HepG2 (cell line): Measurements from ENCODE around the gene IP6K3. TPM values are rescaled to one million over a fixed set of nuclear protein-coding genes. Genes with fewer than 3 reads are reported as not detected.

Experiments
- CENPT ChIP-seq: sonication (generic); formaldehyde crosslinking; IDR thresholded peaks from 2 replicates; pipeline ENCODE4 v1.8.0; 2022; ENCODE audit warnings: low read depth, mild to moderate bottlenecking, moderate library complexity, missing genetic modification reagents
- KDM1A ChIP-seq: IDR thresholded peaks from 2 replicates; pipeline ENCODE4 v1.6.1; 2016; ENCODE audit warnings: missing compliant biosample characterization
- KLF12 ChIP-seq: sonication (generic); formaldehyde crosslinking; IDR thresholded peaks from 2 replicates; pipeline ENCODE4 v1.4.0; 2020; ENCODE audit warnings: missing genetic modification reagents, borderline replicate concordance
- KMT2B ChIP-seq: IDR thresholded peaks from 2 replicates; pipeline ENCODE4 v1.6.1; 2016; ENCODE audit warnings: missing genetic modification reagents, missing compliant biosample characterization
- NR1H2 ChIP-seq: sonication (generic); formaldehyde crosslinking; IDR thresholded peaks from 2 replicates; pipeline ENCODE4 v1.8.1; 2022; ENCODE audit warnings: low read depth, missing genetic modification reagents, borderline replicate concordance
- TCF12 ChIP-seq, 2 experiments: fragments of 450-650 bp in 1 of 2; sonication (generic) in 1 of 2; formaldehyde crosslinking in 1 of 2; IDR thresholded peaks; 2 replicates each; pipeline versions ENCODE4 v1.6.1 to v1.8.0; 2017 to 2022; ENCODE audit warnings: antibody characterized with exemption in 1 of 2, mild to moderate bottlenecking in 1 of 2, missing genetic modification reagents in 1 of 2, moderate library complexity in 1 of 2
- TCF7L2 ChIP-seq: IDR thresholded peaks from 2 replicates; pipeline ENCODE4 v1.6.1; 2011; ENCODE audit warnings: mild to moderate bottlenecking, low read depth, low read length, moderate library complexity
- TOE1 ChIP-seq: sonication (generic); formaldehyde crosslinking; IDR thresholded peaks from 2 replicates; pipeline ENCODE4 v1.4.0; 2020; ENCODE audit warnings: mild to moderate bottlenecking, missing genetic modification reagents
- ZNF510 ChIP-seq: sonication (generic); formaldehyde crosslinking; IDR thresholded peaks from 2 replicates; pipeline ENCODE4 v1.4.0; 2020; ENCODE audit warnings: low read depth, mild to moderate bottlenecking, missing genetic modification reagents
- ZNF790 ChIP-seq: sonication (generic); formaldehyde crosslinking; IDR thresholded peaks from 2 replicates; pipeline ENCODE4 v1.8.0; 2022; ENCODE audit warnings: missing genetic modification reagents, mild to moderate bottlenecking, borderline replicate concordance
- ZSCAN9 ChIP-seq: IDR thresholded peaks from 2 replicates; pipeline ENCODE4 v1.6.1; 2016; ENCODE audit warnings: borderline replicate concordance
- polyA plus RNA-seq, 8 experiments: library from polyadenylated mRNA; depleted of rRNA in 3 of 8; stranded (reverse) in 7 of 8; unstranded in 1 of 8; fragments of >200 nt; fragmentation: Illumina TruSeq in 4 of 8; extraction: Trizol in 4 of 8; gene quantifications; 2 replicates each; pipeline versions ENCODE4 v1.2.1 to v1.2.3, GENCODE V29; 2011 to 2016; ENCODE audit warnings: low read depth in 4 of 8, missing spikeins in 1 of 8, mixed read lengths in 1 of 8; ENCODE audit not compliant: insufficient read depth in 1 of 8
- total RNA-seq, 5 experiments: library from RNA; depleted of rRNA; stranded (reverse); fragments of >200 nt; fragmentation: Illumina TruSeq; extraction: Trizol; gene quantifications; 2 replicates each; pipeline ENCODE4 v1.2.3, GENCODE V29; 2016; ENCODE audit warnings: low read depth in 1 of 5
- TF ChIP-seq, protein P1 (sequence below): sonication (generic); formaldehyde crosslinking; IDR thresholded peaks from one replicate; pipeline ENCODE4 v1.5.1; 2020; ENCODE audit warnings: mild to moderate bottlenecking, missing genetic modification reagents; ENCODE audit errors: not compliant biosample characterization
- TF ChIP-seq, protein P2 (sequence below): sonication (generic); formaldehyde crosslinking; IDR thresholded peaks from 2 replicates; pipeline ENCODE4 v1.5.0; 2020; ENCODE audit warnings: missing genetic modification reagents
- TF ChIP-seq, protein P3 (sequence below): sonication (generic); formaldehyde crosslinking; IDR thresholded peaks from 2 replicates; pipeline ENCODE4 v1.4.0; 2020; ENCODE audit warnings: missing genetic modification reagents
- TF ChIP-seq, protein P4 (sequence below): sonication (generic); formaldehyde crosslinking; IDR thresholded peaks from 2 replicates; pipeline ENCODE4 v1.4.0; 2020; ENCODE audit warnings: mild to moderate bottlenecking, missing genetic modification reagents

Gene IP6K3
- total and polyA plus RNA-seq, 2 of the 13 experiments (the other 11 are each of a cell fraction or from before 2014, with no cell fraction given), result 0.11 to 0.18 TPM

DNA sequence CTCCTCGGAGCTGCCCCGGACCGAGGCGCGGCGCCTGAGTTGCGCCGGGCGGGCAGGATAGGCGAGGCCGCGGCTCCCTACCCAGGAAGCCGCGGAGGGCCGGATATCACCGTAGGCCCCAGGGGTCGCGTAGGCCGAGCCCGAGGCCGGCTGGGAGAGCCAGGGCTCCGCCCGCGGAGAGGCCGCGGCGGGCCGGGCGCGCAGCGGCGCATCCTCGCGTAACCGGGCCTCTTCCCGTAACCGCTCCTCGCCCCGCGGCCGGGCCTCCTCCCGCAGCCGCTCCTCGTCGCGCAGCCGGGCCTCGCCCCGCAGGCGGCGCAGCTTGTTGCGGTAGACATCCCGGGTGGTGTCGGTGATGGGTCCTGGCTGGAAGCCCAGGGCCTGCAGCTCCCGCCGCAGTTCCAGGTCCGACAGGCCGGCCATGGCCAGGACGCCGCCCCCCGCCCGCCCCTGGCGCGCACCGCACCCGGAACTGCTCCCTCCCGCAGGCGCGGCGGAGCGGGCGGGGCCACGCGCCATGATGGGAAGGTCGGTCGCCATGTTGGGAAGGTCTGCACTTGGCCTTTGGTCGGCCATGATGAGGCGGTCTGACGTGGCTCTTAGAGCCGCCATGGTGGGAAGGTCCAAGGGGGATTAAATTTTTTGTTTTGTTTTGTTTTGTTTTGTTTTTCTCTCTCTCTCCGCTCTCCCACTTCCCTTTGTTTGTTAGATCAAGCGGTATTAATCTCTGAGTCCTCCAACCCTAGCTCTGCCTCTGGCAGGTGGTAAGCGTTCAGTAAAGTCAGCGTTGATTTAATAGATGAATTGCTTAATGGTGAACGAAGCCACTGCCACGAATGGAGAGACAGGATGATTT is 42.2 kb upstream of the IP6K3 start, which contains the start of gene LEMD2 (continued):
- TF ChIP-seq, protein P1, sequence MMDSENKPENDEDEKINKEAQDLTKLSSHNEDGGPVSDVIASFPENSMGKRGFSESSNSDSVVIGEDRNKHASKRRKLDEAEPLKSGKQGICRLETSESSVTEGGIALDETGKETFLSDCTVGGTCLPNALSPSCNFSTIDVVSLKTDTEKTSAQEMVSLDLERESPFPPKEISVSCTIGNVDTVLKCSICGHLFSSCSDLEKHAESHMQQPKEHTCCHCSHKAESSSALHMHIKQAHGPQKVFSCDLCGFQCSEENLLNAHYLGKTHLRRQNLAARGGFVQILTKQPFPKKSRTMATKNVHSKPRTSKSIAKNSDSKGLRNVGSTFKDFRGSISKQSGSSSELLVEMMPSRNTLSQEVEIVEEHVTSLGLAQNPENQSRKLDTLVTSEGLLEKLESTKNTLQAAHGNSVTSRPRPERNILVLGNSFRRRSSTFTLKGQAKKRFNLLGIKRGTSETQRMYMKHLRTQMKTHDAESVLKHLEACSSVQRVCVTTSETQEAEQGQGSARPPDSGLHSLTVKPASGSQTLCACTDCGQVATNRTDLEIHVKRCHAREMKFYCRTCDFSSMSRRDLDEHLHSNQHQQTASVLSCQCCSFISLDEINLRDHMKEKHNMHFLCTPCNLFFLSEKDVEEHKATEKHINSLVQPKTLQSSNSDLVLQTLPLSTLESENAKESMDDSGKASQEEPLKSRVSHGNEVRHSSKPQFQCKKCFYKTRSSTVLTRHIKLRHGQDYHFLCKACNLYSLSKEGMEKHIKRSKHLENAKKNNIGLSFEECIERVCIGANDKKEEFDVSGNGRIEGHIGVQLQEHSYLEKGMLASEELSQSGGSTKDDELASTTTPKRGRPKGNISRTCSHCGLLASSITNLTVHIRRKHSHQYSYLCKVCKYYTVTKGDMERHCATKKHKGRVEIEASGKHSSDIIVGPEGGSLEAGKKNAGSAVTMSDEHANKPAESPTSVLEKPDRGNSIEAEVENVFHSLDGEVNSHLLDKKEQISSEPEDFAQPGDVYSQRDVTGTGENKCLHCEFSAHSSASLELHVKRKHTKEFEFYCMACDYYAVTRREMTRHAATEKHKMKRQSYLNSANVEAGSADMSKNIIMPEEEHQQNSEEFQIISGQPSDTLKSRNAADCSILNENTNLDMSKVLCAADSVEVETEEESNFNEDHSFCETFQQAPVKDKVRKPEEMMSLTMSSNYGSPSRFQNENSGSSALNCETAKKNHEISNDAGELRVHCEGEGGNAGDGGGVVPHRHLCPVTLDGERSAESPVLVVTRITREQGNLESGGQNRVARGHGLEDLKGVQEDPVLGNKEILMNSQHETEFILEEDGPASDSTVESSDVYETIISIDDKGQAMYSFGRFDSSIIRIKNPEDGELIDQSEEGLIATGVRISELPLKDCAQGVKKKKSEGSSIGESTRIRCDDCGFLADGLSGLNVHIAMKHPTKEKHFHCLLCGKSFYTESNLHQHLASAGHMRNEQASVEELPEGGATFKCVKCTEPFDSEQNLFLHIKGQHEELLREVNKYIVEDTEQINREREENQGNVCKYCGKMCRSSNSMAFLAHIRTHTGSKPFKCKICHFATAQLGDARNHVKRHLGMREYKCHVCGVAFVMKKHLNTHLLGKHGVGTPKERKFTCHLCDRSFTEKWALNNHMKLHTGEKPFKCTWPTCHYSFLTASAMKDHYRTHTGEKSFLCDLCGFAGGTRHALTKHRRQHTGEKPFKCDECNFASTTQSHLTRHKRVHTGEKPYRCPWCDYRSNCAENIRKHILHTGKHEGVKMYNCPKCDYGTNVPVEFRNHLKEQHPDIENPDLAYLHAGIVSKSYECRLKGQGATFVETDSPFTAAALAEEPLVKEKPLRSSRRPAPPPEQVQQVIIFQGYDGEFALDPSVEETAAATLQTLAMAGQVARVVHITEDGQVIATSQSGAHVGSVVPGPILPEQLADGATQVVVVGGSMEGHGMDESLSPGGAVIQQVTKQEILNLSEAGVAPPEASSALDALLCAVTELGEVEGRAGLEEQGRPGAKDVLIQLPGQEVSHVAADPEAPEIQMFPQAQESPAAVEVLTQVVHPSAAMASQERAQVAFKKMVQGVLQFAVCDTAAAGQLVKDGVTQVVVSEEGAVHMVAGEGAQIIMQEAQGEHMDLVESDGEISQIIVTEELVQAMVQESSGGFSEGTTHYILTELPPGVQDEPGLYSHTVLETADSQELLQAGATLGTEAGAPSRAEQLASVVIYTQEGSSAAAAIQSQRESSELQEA (CRISPR knock-in tag), result no peak
- TF ChIP-seq ZNF790 (CRISPR knock-in tag), result no peak; the same call in 1 of the 2 replicates
- no peak for TF ChIP-seq ZSCAN9 (CRISPR knock-in tag)
- no peak for TF ChIP-seq TCF12 (IDR thresholded peaks at IDR 0.05)
- peak; percentile 88; the same call in 1 of the 2 replicates for TF ChIP-seq TCF12 (CRISPR knock-in tag; IDR thresholded peaks at IDR 0.05)
- peak; percentile 75 for TF ChIP-seq KMT2B (CRISPR knock-in tag)
- TF ChIP-seq KLF12 (CRISPR knock-in tag), result peak; percentile 96
- TF ChIP-seq ZNF510 (CRISPR knock-in tag), result no peak
- TF ChIP-seq, protein P2, sequence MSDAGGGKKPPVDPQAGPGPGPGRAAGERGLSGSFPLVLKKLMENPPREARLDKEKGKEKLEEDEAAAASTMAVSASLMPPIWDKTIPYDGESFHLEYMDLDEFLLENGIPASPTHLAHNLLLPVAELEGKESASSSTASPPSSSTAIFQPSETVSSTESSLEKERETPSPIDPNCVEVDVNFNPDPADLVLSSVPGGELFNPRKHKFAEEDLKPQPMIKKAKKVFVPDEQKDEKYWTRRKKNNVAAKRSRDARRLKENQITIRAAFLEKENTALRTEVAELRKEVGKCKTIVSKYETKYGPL (CRISPR knock-in tag), result peak; percentile 76
- TF ChIP-seq TOE1 (CRISPR knock-in tag), result peak; percentile 76; the same call in 1 of the 2 replicates
- peak; percentile 78 for TF ChIP-seq NR1H2 (CRISPR knock-in tag)
- no peak for TF ChIP-seq TCF7L2
- TF ChIP-seq, protein P3, sequence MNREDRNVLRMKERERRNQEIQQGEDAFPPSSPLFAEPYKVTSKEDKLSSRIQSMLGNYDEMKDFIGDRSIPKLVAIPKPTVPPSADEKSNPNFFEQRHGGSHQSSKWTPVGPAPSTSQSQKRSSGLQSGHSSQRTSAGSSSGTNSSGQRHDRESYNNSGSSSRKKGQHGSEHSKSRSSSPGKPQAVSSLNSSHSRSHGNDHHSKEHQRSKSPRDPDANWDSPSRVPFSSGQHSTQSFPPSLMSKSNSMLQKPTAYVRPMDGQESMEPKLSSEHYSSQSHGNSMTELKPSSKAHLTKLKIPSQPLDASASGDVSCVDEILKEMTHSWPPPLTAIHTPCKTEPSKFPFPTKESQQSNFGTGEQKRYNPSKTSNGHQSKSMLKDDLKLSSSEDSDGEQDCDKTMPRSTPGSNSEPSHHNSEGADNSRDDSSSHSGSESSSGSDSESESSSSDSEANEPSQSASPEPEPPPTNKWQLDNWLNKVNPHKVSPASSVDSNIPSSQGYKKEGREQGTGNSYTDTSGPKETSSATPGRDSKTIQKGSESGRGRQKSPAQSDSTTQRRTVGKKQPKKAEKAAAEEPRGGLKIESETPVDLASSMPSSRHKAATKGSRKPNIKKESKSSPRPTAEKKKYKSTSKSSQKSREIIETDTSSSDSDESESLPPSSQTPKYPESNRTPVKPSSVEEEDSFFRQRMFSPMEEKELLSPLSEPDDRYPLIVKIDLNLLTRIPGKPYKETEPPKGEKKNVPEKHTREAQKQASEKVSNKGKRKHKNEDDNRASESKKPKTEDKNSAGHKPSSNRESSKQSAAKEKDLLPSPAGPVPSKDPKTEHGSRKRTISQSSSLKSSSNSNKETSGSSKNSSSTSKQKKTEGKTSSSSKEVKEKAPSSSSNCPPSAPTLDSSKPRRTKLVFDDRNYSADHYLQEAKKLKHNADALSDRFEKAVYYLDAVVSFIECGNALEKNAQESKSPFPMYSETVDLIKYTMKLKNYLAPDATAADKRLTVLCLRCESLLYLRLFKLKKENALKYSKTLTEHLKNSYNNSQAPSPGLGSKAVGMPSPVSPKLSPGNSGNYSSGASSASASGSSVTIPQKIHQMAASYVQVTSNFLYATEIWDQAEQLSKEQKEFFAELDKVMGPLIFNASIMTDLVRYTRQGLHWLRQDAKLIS (CRISPR knock-in tag), result 0 out of 2 replicates have a peak, but pooled peaks have one; percentile 52
- no peak for TF ChIP-seq KDM1A (CRISPR knock-in tag)
- TF ChIP-seq, protein P4, sequence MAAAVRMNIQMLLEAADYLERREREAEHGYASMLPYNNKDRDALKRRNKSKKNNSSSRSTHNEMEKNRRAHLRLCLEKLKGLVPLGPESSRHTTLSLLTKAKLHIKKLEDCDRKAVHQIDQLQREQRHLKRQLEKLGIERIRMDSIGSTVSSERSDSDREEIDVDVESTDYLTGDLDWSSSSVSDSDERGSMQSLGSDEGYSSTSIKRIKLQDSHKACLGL (CRISPR knock-in tag), result peak; percentile 88
- TF ChIP-seq CENPT (CRISPR knock-in tag), result no peak
